Measurements from ENCODE around the gene C1orf159.

The C1orf159 gene

DNA sequence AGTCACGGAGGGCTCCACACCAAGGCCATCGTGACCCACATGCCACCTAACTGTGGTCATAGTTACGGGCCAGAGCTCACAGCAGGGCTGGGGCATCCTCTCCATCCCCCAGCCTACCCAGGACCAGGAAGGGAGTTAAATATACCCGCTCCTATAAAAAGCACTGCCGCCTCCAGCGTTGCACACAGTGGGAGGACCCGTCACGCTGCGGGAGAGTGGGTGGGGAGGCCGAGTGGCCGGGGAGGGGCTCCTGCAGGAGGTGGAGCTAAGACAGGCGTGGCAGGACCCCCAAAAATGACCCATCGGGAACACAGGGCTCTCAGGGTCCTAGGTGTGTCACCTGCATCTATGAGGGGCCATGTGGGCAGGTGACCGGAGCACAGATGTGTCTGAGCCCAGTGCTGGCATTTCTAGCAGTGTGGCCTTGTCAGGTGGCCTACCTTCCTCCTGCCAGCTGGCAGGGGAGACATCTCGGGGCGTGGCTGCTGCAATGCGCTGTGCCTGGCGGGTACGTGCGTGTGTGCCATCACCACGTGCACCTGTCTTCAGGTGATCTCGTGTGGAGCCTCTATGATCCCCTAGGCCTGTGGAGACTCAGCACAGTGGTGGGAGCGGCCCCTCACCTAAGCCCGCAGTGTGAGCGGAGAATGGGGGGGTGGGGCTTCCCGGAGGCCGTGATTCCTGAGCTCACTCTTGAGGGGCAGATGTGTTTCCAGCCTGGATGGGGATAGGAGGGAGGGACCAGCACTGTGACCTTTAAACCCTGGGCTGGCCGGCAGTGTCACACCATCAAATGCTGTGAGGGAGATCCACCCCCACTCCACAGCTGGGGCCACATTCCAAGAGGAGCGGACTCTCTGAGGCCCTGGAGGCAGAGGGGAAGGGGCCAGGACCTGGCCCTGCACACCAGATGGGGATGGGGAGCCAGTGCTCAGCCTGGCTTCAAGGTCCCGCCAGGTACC, 78.2 kb downstream of the C1orf159 start:
- Histone ChIP-seq H3K4me3 (ENCODE audit: low read length) (no peak overlapping the region), H3K27me3 (replicated peaks; ENCODE audit: insufficient read depth, low read length) (peaks cover 72% of the 10 kb centered on the region), H2AFZ (ENCODE audit: low read length) (no peak overlapping the region), H3K36me3 (replicated peaks; ENCODE audit: insufficient read depth, low read length) (no peaks in the 10 kb centered on the region), H3K9me3 (replicated peaks; ENCODE audit: insufficient read depth, low read length) (no peaks in the 10 kb centered on the region), H4K20me1 (ENCODE audit: insufficient read depth, low read length) (no peaks in the 10 kb centered on the region), H3K9me2 (replicated peaks; ENCODE audit: insufficient read depth, low read length) (no peaks in the 10 kb centered on the region), H3K79me2 (ENCODE audit: low read length) (no peaks in the 10 kb centered on the region), H3K9ac (ENCODE audit: low read length) (no peak overlapping the region), H3K27ac (ENCODE audit: low read length) (no peak overlapping the region), H3K4me2 (ENCODE audit: low read depth, low read length) (no peak overlapping the region), H3F3A (ENCODE audit: insufficient read depth, low read length) (no peaks in the 10 kb centered on the region), H3K4me1 (ENCODE audit: low read length) (no peaks in the 10 kb centered on the region)
- TF ChIP-seq EZH2phosphoT487 (IDR thresholded peaks at IDR 0.05; ENCODE audit: low read length) (no peak), EZH2 (optimal IDR thresholded peaks at IDR 0.05; ENCODE audit: low read depth, low read length) (no peak)
- TF ChIP-seq, protein P1, sequence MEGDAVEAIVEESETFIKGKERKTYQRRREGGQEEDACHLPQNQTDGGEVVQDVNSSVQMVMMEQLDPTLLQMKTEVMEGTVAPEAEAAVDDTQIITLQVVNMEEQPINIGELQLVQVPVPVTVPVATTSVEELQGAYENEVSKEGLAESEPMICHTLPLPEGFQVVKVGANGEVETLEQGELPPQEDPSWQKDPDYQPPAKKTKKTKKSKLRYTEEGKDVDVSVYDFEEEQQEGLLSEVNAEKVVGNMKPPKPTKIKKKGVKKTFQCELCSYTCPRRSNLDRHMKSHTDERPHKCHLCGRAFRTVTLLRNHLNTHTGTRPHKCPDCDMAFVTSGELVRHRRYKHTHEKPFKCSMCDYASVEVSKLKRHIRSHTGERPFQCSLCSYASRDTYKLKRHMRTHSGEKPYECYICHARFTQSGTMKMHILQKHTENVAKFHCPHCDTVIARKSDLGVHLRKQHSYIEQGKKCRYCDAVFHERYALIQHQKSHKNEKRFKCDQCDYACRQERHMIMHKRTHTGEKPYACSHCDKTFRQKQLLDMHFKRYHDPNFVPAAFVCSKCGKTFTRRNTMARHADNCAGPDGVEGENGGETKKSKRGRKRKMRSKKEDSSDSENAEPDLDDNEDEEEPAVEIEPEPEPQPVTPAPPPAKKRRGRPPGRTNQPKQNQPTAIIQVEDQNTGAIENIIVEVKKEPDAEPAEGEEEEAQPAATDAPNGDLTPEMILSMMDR (IDR thresholded peaks at IDR 0.05; ENCODE audit: low read length): no peak
- DNase-seq: peak; percentile 21

- no peaks in the 10 kb centered on the region for H4K20me1 ChIP-seq (ENCODE audit: insufficient read depth, low read length)
- H3K4me2 ChIP-seq (ENCODE audit: low read depth, low read length): no peak overlapping the region
- H3K4me3 ChIP-seq (ENCODE audit: low read length): no peak overlapping the region
- H3K9me2 ChIP-seq (replicated peaks; ENCODE audit: insufficient read depth, low read length): no peaks in the 10 kb centered on the region
- peaks cover 85% of the 10 kb centered on the region for H3K27me3 ChIP-seq (replicated peaks; ENCODE audit: insufficient read depth, low read length)
- DNase-seq: no peak
- no peaks in the 10 kb centered on the region for H3F3A ChIP-seq (ENCODE audit: insufficient read depth, low read length)
- H3K79me2 ChIP-seq (ENCODE audit: low read length): no peaks in the 10 kb centered on the region
- H2AFZ ChIP-seq (ENCODE audit: low read length): no peak overlapping the region
- H3K27ac ChIP-seq (ENCODE audit: low read length): no peak overlapping the region
- no peaks in the 10 kb centered on the region for H3K9me3 ChIP-seq (replicated peaks; ENCODE audit: insufficient read depth, low read length)
- no peak overlapping the region for H3K9ac ChIP-seq (ENCODE audit: low read length)
- no peaks in the 10 kb centered on the region for H3K4me1 ChIP-seq (ENCODE audit: low read length)
- TF ChIP-seq, protein P1 (IDR thresholded peaks at IDR 0.05; ENCODE audit: low read length): no peak
- TF ChIP-seq EZH2 (optimal IDR thresholded peaks at IDR 0.05; ENCODE audit: low read depth, low read length): no peak
- H3K36me3 ChIP-seq (replicated peaks; ENCODE audit: insufficient read depth, low read length): no peaks in the 10 kb centered on the region
Measured at GRCh38 chr1:1035291-1035943, 80.5 kb downstream of the C1orf159 start.

DNA sequence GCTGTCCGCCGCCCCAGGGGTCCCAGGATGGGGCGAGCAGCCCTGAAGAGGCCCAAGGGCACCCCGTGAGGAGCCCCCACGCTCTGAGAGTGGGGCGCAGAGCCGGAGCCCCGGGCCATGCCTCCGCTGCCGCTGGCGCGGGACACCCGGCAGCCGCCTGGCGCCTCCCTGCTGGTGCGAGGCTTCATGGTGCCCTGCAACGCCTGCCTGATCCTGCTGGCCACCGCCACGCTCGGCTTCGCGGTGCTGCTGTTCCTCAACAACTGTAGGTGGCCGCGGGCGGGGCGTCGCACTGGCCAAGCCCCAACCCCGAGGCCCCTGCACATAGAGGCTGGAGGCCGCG, 81.5 kb downstream of the C1orf159 start:
- Histone ChIP-seq H3K4me1 (ENCODE audit: low read length) (no peaks in the 10 kb centered on the region), H3F3A (ENCODE audit: insufficient read depth, low read length) (no peaks in the 10 kb centered on the region), H2AFZ (ENCODE audit: low read length) (no peak overlapping the region), H3K36me3 (replicated peaks; ENCODE audit: insufficient read depth, low read length) (no peaks in the 10 kb centered on the region), H3K9ac (ENCODE audit: low read length) (no peak overlapping the region), H3K27me3 (replicated peaks; ENCODE audit: insufficient read depth, low read length) (peaks cover 74% of the 10 kb centered on the region), H3K27ac (ENCODE audit: low read length) (no peak overlapping the region), H4K20me1 (ENCODE audit: insufficient read depth, low read length) (no peaks in the 10 kb centered on the region), H3K9me2 (replicated peaks; ENCODE audit: insufficient read depth, low read length) (no peaks in the 10 kb centered on the region), H3K9me3 (replicated peaks; ENCODE audit: insufficient read depth, low read length) (no peaks in the 10 kb centered on the region), H3K4me2 (ENCODE audit: low read depth, low read length) (no peak overlapping the region), H3K4me3 (ENCODE audit: low read length) (no peak overlapping the region), H3K79me2 (ENCODE audit: low read length) (no peaks in the 10 kb centered on the region)
- DNase-seq: no peak
- TF ChIP-seq, protein P1 (IDR thresholded peaks at IDR 0.05; ENCODE audit: low read length): no peak
- no peak for TF ChIP-seq EZH2 (optimal IDR thresholded peaks at IDR 0.05; ENCODE audit: low read depth, low read length)
